HG03095 (cell line): ENCODE results near the gene MAN1A1.

Experiments
- ATAC-seq: cut with Tn5 transposase; IDR thresholded peaks from one replicate; pipeline ENCODE4 v1.9.1; 2021; ENCODE audit warnings: moderate library complexity; ENCODE audit not compliant: unreplicated experiment

MAN1A1 gene

GRCh38 chr6:119327810-119328209 lies 21.8 kb downstream of the MAN1A1 start:
- no peak for ATAC-seq

DNA sequence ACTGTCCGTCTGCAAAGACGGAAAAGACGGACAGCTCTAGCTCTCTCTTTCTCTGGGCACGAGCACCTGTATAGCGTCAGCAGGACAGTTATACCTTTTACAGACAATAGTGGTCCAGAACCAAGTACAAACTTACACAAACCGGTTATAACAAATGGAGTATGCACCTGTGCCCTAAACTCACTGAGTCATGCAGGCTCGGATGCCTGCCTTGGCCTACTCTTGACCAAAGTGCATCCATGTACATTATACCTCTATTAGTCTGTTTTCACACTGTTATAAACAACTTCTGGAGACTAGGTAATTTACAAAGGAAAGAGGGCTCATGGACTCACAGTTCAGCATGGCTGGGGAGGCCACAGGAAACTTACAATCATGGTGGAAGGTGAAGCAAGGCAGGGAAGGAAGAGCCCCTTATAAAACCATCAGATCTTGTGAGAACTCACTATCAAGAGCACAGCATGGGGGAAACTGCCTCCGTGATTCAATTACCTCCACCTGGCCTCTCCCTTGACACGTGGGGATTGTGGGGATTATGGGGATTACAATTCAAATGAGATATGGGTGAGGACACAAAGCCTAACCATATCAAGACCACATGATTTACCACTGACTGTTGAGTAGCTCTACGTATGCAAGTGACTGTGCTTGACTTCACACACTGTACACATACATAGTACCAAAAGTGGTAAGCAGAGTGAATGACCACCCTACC lies 23.1 kb downstream of the MAN1A1 start:
- ATAC-seq = no peak

- ATAC-seq = no peak
Measured at GRCh38 chr6:119325559-119326265, 23.8 kb downstream of the MAN1A1 start.

- ATAC-seq = no peak
Measured at GRCh38 chr6:119324718-119325117, 24.8 kb downstream of the MAN1A1 start.

DNA sequence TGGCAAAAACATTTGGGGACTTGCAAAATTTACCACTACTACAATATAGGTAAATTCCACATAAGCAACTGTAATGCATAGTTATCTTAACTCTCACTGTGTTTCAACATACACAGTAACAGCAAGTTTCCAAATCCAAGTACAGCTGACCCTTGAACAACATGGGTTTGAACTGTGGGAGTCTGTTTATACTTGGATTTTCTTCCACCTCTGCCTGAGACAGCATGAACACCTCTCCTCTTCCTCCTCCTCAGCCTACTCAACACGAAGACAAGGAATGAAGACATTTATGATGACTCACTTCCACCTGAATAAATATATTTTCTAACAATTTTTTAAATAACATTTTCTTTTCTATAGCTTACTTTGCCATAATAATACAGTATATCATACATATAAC lies 25.6 kb downstream of the MAN1A1 start:
- no peak for ATAC-seq

DNA sequence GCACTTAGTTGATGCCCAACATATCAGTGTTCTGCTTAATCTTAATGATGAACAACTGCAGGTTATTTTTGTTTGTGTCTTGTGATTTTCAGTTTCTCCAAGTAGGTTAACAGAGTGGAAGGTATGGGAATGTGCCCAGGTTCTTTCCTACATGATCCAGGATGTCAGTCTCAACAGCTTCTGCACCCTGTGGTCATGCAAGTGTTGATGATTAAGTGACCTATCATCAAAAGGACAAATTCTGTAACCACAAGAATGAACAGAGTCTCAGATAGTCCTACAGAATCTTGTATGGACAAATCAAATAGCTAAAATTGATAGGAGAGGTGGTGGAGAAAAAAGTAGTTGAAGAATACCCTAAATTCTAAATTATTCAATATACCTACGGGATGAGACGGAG lies 26.1 kb downstream of the MAN1A1 start:
- ATAC-seq = no peak

GRCh38 chr6:119322715-119323350 lies 26.7 kb downstream of the MAN1A1 start:
- ATAC-seq = no peak

GRCh38 chr6:119322034-119322433 lies 27.5 kb downstream of the MAN1A1 start:
- no peak for ATAC-seq

DNA sequence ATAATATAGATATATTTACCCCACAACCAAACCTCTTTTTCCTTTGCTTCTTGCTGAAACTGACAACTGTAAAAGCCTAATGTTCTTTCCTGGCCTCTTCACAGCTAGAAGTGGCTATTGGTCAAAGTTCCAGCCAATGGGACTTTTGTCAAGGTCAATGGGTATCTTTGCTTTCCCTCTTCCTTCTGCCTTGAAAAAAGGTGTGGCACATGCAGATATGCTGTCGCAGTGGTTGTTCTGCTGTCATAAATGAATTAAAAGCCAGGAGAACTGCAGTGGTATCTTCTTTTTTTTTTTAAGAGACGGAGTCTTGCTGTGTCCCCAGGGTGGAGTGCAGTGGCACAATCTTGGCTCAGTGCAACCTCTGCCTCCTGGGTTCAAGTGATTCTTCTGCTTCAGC lies 29.9 kb downstream of the MAN1A1 start:
- no peak for ATAC-seq

DNA sequence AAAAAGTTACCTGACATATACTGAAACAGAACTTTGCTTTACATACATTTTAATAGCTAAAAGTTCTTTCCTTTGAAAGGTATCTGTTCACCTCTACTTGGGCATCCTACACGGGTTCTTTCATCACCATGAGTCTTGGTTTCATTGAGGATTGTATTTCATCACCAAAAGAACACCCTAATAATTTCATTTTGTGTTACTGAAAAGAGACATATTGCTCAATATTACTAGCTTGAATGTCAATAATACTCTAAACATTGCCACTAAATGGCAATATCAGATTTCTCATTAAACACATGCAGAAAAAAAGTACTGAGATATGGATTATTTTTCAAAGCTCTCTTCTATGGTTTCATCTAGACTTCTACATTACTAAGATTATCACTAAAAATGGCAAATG lies 30.8 kb downstream of the MAN1A1 start:
- no peak for ATAC-seq

- ATAC-seq = no peak
Measured at GRCh38 chr6:119318176-119318575, 31.4 kb downstream of the MAN1A1 start.

GRCh38 chr6:119317007-119317406 lies 32.6 kb downstream of the MAN1A1 start:
- ATAC-seq = no peak

GRCh38 chr6:119314885-119315272 lies 34.7 kb downstream of the MAN1A1 start:
- ATAC-seq = peak; percentile 54

DNA sequence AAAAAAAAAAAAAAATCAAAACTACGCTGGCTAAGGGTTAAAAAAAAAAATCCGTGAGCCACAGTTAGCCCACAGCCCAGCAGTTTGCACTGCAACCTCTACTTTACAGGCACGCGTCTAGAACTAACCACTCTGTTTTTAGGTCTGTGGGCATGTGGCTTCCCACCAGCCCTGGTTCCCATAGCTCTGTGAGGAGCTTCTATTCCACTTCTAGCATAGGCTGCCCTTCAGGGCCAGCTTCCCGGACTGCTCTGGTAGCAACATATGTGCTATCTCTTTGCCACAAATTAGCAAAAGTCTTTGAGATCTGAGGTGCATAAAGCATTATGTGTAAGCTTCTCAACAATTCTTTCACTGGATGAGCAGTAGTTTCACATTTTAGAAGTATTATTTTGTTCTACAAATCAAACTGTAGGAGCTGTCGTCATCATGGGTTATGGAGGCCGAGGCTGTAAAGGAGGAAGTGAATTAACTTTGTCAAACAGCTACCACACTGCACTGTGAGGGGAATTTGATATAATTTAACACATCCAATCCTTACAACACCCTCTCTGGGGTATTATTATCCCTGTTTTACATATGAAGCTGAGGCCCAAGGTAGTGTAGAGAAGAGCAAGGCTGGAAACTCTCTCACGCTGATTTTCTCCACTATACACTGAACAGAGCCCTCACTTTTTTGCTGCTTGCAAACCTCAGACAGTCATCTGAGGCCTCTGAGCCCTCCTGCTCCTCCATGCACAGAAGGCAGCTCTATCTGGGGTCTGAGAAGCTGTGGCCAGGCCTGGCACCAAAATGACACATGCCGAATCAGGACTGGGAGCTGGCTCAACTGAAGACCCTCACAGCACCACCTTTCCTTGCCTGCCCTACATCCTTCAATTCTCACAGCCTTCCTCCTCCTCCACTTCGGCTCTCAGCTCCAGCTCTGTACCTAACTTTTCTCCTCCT lies 35.4 kb downstream of the MAN1A1 start:
- peak; percentile 56 for ATAC-seq

- ATAC-seq = peak; percentile 32
Measured at GRCh38 chr6:119312875-119313338, 36.7 kb downstream of the MAN1A1 start.

GRCh38 chr6:119312441-119312840 lies 37.1 kb downstream of the MAN1A1 start:
- ATAC-seq = no peak

DNA sequence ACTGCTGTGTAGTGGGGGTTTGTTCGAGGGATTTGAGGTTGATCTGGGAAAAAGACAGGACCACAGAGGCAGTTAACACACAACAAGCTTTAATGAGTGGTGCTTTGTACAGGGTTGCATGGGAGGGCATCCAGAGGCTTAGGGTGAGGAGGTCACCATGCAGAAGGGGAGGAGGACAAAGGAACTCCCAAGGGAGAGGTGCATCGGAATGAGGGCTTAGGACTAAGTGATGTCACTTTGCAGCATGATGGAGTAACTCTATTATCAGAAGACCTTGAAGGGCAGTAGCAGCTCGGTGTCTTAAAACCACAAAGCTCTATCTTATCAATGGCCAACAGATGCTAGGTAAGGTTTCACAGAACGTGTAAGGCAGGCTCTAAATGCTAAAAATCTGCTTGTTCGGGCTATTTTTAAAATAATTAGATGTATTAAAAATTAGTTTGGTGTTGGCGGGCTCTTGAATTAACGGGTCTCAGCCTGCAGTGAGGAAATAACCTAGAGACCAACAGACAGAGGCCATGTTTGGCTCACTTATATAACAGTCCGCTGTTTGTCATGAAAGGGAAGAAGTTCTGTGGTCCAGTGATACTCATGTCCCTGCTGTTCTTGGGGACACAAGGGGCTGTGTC lies 37.9 kb downstream of the MAN1A1 start:
- ATAC-seq = no peak

DNA sequence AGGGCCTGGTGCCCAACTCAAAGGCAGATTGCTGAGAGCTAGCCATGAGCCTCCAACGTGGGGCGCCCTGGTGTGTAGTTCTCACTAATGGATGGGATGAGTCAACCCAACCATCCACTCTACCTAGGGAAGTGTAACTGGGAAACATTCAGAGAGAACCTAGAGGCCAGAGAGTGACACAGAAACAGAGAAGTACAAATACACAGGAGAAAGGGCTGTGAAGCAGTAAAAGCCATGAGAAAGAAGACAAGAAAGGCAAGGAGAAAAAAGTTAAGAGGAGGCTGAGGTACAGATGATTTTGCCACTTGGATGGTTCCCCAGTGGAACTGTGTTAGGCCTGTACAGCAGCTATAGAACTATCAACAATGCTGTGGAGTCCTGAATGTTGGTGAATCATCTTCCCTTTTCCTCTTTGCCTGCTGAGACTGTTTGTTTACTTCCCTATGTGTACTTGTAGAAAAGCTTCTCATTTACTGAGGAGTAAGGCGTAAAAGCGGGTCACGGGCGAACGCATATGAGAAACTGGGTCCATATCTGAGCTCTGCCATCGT lies 39.0 kb downstream of the MAN1A1 start:
- no peak for ATAC-seq

DNA sequence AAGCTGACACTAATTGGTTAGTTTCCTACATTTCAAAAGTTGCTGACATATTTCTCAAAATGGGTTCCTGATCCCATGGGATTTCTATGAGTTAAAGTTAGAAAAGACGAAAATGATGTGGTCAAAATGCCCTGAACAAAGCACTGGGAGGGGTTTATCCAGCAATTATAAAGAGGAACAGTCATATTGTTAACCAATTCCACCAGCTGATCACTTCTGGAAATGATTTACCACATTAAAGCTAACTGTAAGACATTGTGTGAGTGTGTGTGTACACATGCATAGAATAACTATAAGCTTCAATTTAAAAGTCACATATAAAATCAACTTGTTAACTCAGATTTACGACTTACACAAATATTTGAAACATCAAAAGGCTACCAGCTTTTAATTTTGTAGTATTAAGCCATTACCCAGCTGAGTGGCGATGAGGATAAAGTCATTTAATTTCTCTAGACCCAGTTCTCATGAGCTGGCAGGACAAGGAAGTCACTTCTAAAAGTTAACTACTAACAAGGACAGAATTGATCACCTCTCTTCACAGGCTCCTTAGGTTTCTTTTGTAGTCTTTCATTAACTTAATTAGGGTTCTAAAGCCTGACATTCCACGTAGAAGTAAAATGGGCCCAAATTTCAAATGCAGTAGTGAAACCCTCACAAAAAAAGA lies 40.4 kb downstream of the MAN1A1 start:
- no peak for ATAC-seq
